ENCODE results near the gene ADAT3.

Gene ADAT3

GRCh38 chr19:1950640-1951039 lies 45.4 kb downstream of the ADAT3 start:
- H3K27me3 ChIP-seq (ENCODE audit: control insufficient read depth, insufficient read depth, low read length) = no peaks in the 10 kb centered on the region

GRCh38 chr19:1952635-1953034 lies 47.4 kb downstream of the ADAT3 start:
- Histone ChIP-seq H3K9ac (ENCODE audit: low read depth, low read length) (no peak overlapping the region), H3K4me1 (ENCODE audit: control insufficient read depth, insufficient read depth, low read length) (no peaks in the 10 kb centered on the region), H3K36me3 (ENCODE audit: control insufficient read depth, insufficient read depth, low read length) (peaks cover 18% of the 10 kb centered on the region), H3K4me3 (ENCODE audit: low read depth, low read length) (no peak overlapping the region), H3K27me3 (ENCODE audit: control insufficient read depth, insufficient read depth, low read length) (no peaks in the 10 kb centered on the region), H3K9me3 (ENCODE audit: control insufficient read depth, insufficient read depth, low read length) (no peaks in the 10 kb centered on the region)

More at GRCh38 chr19:1950640-1951039, 45.4 kb downstream of the ADAT3 start:
- Histone ChIP-seq H3K9ac (ENCODE audit: low read depth, low read length) (no peak overlapping the region), H3K4me3 (ENCODE audit: low read depth, low read length) (no peak overlapping the region), H3K9me3 (ENCODE audit: control insufficient read depth, insufficient read depth, low read length) (no peaks in the 10 kb centered on the region), H3K36me3 (ENCODE audit: control insufficient read depth, insufficient read depth, low read length) (peaks cover 20% of the 10 kb centered on the region), H3K4me1 (ENCODE audit: control insufficient read depth, insufficient read depth, low read length) (no peaks in the 10 kb centered on the region)

- Histone ChIP-seq H3K4me1 (ENCODE audit: control insufficient read depth, insufficient read depth, low read length) (no peaks in the 10 kb centered on the region), H3K36me3 (ENCODE audit: control insufficient read depth, insufficient read depth, low read length) (peaks cover 18% of the 10 kb centered on the region), H3K4me3 (ENCODE audit: low read depth, low read length) (no peak overlapping the region), H3K27me3 (ENCODE audit: control insufficient read depth, insufficient read depth, low read length) (no peaks in the 10 kb centered on the region), H3K9ac (ENCODE audit: low read depth, low read length) (no peak overlapping the region), H3K9me3 (ENCODE audit: control insufficient read depth, insufficient read depth, low read length) (no peaks in the 10 kb centered on the region)
Measured at GRCh38 chr19:1953037-1953436, 47.8 kb downstream of the ADAT3 start.

- Histone ChIP-seq H3K9ac (ENCODE audit: low read depth, low read length) (no peak overlapping the region), H3K27me3 (ENCODE audit: control insufficient read depth, insufficient read depth, low read length) (no peaks in the 10 kb centered on the region), H3K4me1 (ENCODE audit: control insufficient read depth, insufficient read depth, low read length) (no peaks in the 10 kb centered on the region), H3K4me3 (ENCODE audit: low read depth, low read length) (no peak overlapping the region), H3K36me3 (ENCODE audit: control insufficient read depth, insufficient read depth, low read length) (peaks cover 18% of the 10 kb centered on the region), H3K9me3 (ENCODE audit: control insufficient read depth, insufficient read depth, low read length) (no peaks in the 10 kb centered on the region)
Measured at GRCh38 chr19:1953441-1954094, 48.4 kb downstream of the ADAT3 start.

GRCh38 chr19:1954532-1954933 lies 49.3 kb downstream of the ADAT3 start:
- Histone ChIP-seq H3K4me1 (ENCODE audit: control insufficient read depth, insufficient read depth, low read length) (no peaks in the 10 kb centered on the region), H3K27me3 (ENCODE audit: control insufficient read depth, insufficient read depth, low read length) (no peaks in the 10 kb centered on the region), H3K36me3 (ENCODE audit: control insufficient read depth, insufficient read depth, low read length) (peaks cover 16% of the 10 kb centered on the region), H3K9me3 (ENCODE audit: control insufficient read depth, insufficient read depth, low read length) (no peaks in the 10 kb centered on the region), H3K4me3 (ENCODE audit: low read depth, low read length) (no peak overlapping the region), H3K9ac (ENCODE audit: low read depth, low read length) (no peak overlapping the region)

- Histone ChIP-seq H3K9ac (ENCODE audit: low read depth, low read length) (no peak overlapping the region), H3K36me3 (ENCODE audit: control insufficient read depth, insufficient read depth, low read length) (peaks cover 16% of the 10 kb centered on the region), H3K9me3 (ENCODE audit: control insufficient read depth, insufficient read depth, low read length) (no peaks in the 10 kb centered on the region), H3K4me3 (ENCODE audit: low read depth, low read length) (no peak overlapping the region), H3K4me1 (ENCODE audit: control insufficient read depth, insufficient read depth, low read length) (no peaks in the 10 kb centered on the region), H3K27me3 (ENCODE audit: control insufficient read depth, insufficient read depth, low read length) (no peaks in the 10 kb centered on the region)
Measured at GRCh38 chr19:1955171-1956121, 50.2 kb downstream of the ADAT3 start.

GRCh38 chr19:1956122-1956494 lies 50.9 kb downstream of the ADAT3 start:
- H3K4me1 ChIP-seq (ENCODE audit: control insufficient read depth, insufficient read depth, low read length) = no peaks in the 10 kb centered on the region
- H3K27me3 ChIP-seq (ENCODE audit: control insufficient read depth, insufficient read depth, low read length) = no peaks in the 10 kb centered on the region
- H3K36me3 ChIP-seq (ENCODE audit: control insufficient read depth, insufficient read depth, low read length) = peaks cover 16% of the 10 kb centered on the region
- no peak overlapping the region for H3K4me3 ChIP-seq (ENCODE audit: low read depth, low read length)
- no peaks in the 10 kb centered on the region for H3K9me3 ChIP-seq (ENCODE audit: control insufficient read depth, insufficient read depth, low read length)
- H3K9ac ChIP-seq (ENCODE audit: low read depth, low read length) = no peak overlapping the region

- Histone ChIP-seq H3K27me3 (ENCODE audit: control insufficient read depth, insufficient read depth, low read length) (no peaks in the 10 kb centered on the region), H3K9me3 (ENCODE audit: control insufficient read depth, insufficient read depth, low read length) (no peaks in the 10 kb centered on the region), H3K36me3 (ENCODE audit: control insufficient read depth, insufficient read depth, low read length) (peaks cover 14% of the 10 kb centered on the region), H3K4me1 (ENCODE audit: control insufficient read depth, insufficient read depth, low read length) (no peaks in the 10 kb centered on the region), H3K9ac (ENCODE audit: low read depth, low read length) (no peak overlapping the region), H3K4me3 (ENCODE audit: low read depth, low read length) (no peak overlapping the region)
Measured at GRCh38 chr19:1956868-1957492, 51.8 kb downstream of the ADAT3 start.

GRCh38 chr19:1957562-1958248 lies 52.5 kb downstream of the ADAT3 start:
- Histone ChIP-seq H3K27me3 (ENCODE audit: control insufficient read depth, insufficient read depth, low read length) (no peaks in the 10 kb centered on the region), H3K4me1 (ENCODE audit: control insufficient read depth, insufficient read depth, low read length) (no peaks in the 10 kb centered on the region), H3K9me3 (ENCODE audit: control insufficient read depth, insufficient read depth, low read length) (no peaks in the 10 kb centered on the region), H3K4me3 (ENCODE audit: low read depth, low read length) (no peak overlapping the region), H3K36me3 (ENCODE audit: control insufficient read depth, insufficient read depth, low read length) (peaks cover 9% of the 10 kb centered on the region), H3K9ac (ENCODE audit: low read depth, low read length) (no peak overlapping the region)

- H3K27me3 ChIP-seq (ENCODE audit: control insufficient read depth, insufficient read depth, low read length) = no peaks in the 10 kb centered on the region
- H3K9me3 ChIP-seq (ENCODE audit: control insufficient read depth, insufficient read depth, low read length) = no peaks in the 10 kb centered on the region
- no peak overlapping the region for H3K9ac ChIP-seq (ENCODE audit: low read depth, low read length)
- H3K4me3 ChIP-seq (ENCODE audit: low read depth, low read length) = no peak overlapping the region
- no peaks in the 10 kb centered on the region for H3K36me3 ChIP-seq (ENCODE audit: control insufficient read depth, insufficient read depth, low read length)
- no peaks in the 10 kb centered on the region for H3K4me1 ChIP-seq (ENCODE audit: control insufficient read depth, insufficient read depth, low read length)
Measured at GRCh38 chr19:1959928-1960589, 54.9 kb downstream of the ADAT3 start.

Data from iPS-15b (cell line).